SK-N-SH (cell line): ENCODE data around the gene C18orf63. TPM values are rescaled to one million over a fixed set of nuclear protein-coding genes. Genes with fewer than 3 reads are reported as not detected.

Source experiments
- CTCF ChIA-PET: fragments of 300-600, 350-600 bp; formaldehyde crosslinking; extraction: SDS; loops from one replicate; lab custom pipeline; 2021; lab: Yijun Ruan, JAX
- POLR2A ChIA-PET: fragments of 350-600 bp; sonication (Branson Sonifier 250); formaldehyde crosslinking; extraction: SDS; loops from one replicate; lab custom pipeline; 2020; ENCODE audit warnings: antibody characterized with exemption, inconsistent platforms; lab: Yijun Ruan, JAX
- DNase-seq: peaks from one replicate; pipeline ENCODE4 v3.0.0; 2012
- H2AFZ ChIP-seq: fragments of 200-600 bp; sonication (generic); 2 replicates; pipeline ENCODE4 v1.8.1; 2016; ENCODE audit warnings: antibody characterized with exemption, mild to moderate bottlenecking, low read depth
- H3F3A ChIP-seq: fragments of 200-600 bp; sonication (generic); replicated peaks from 2 replicates; pipeline ENCODE3; 2016; ENCODE audit warnings: antibody characterized with exemption, mild to moderate bottlenecking; ENCODE audit not compliant: insufficient read depth
- H3K27ac ChIP-seq, 2 experiments: fragments of 200-500 bp in 1 of 2; fragments of 200-600 bp in 1 of 2; sonication (Bioruptor generic) in 1 of 2; sonication (generic), shearing (Covaris generic) in 1 of 2; 2 replicates each; pipeline versions ENCODE4 v1.5.1 to v1.6.1; 2014 to 2016; ENCODE audit warnings: low read depth in 2 of 2, inconsistent platforms in 1 of 2, low read length in 1 of 2, mild to moderate bottlenecking in 1 of 2, mixed read lengths in 1 of 2
- H3K27me3 ChIP-seq: fragments of 200-600 bp; sonication (generic), shearing (Covaris generic); 2 replicates; pipeline ENCODE4 v1.6.1; 2016; ENCODE audit warnings: mixed run types; ENCODE audit not compliant: insufficient read depth
- H3K36me3 ChIP-seq, 2 experiments: fragments of 200-500 bp in 1 of 2; fragments of 200-600 bp in 1 of 2; sonication (Bioruptor generic) in 1 of 2; sonication (generic) in 1 of 2; replicated peaks in 1 of 2; 2 replicates each; pipeline versions ENCODE3 to v1.5.1; 2014 to 2016; ENCODE audit warnings: low read length in 1 of 2, mild to moderate bottlenecking in 1 of 2; ENCODE audit not compliant: insufficient read depth in 2 of 2, control insufficient read depth in 1 of 2
- H3K4me1 ChIP-seq, 2 experiments: fragments of 200-500 bp in 1 of 2; fragments of 200-600 bp in 1 of 2; sonication (Bioruptor generic) in 1 of 2; sonication (generic), shearing (Covaris generic) in 1 of 2; 2 replicates each; pipeline versions ENCODE4 v1.5.1 to v1.6.1; 2014 to 2016; ENCODE audit warnings: low read depth in 1 of 2, low read length in 1 of 2, mixed run types in 1 of 2; ENCODE audit not compliant: insufficient read depth in 2 of 2, control insufficient read depth in 1 of 2
- H3K4me2 ChIP-seq: fragments of 200-600 bp; sonication (generic), shearing (Covaris generic); 2 replicates; pipeline ENCODE4 v1.6.1; 2017; ENCODE audit warnings: mixed run types
- H3K4me3 ChIP-seq, 2 experiments: fragments of 200-500 bp in 1 of 2; fragments of 200-600 bp in 1 of 2; sonication (Bioruptor generic) in 1 of 2; sonication (generic), shearing (Covaris generic) in 1 of 2; 2 replicates each; pipeline versions ENCODE4 v1.5.1 to v1.8.1; 2014 to 2016; ENCODE audit warnings: low read depth in 2 of 2, inconsistent platforms in 1 of 2, low read length in 1 of 2, mild to moderate bottlenecking in 1 of 2, mixed read lengths in 1 of 2, moderate library complexity in 1 of 2
- H3K79me2 ChIP-seq: fragments of 200-600 bp; sonication (generic); 2 replicates; pipeline ENCODE4 v1.8.1; 2017; ENCODE audit warnings: mild to moderate bottlenecking; ENCODE audit not compliant: insufficient read depth
- H3K9ac ChIP-seq: fragments of 200-600 bp; sonication (generic); 2 replicates; pipeline ENCODE4 v1.6.1; 2017; ENCODE audit warnings: mixed run types
- H3K9me2 ChIP-seq: fragments of 200-600 bp; sonication (generic); 2 replicates; pipeline ENCODE4 v1.6.1; 2017; ENCODE audit warnings: mixed run types
- H3K9me3 ChIP-seq: fragments of 200-600 bp; sonication (generic); 2 replicates; pipeline ENCODE4 v1.6.1; 2017; ENCODE audit warnings: mixed run types, mild to moderate bottlenecking, moderate library complexity
- H4K20me1 ChIP-seq: fragments of 200-600 bp; sonication (generic); 2 replicates; pipeline ENCODE4 v1.6.1; 2017; ENCODE audit warnings: mild to moderate bottlenecking, mixed run types; ENCODE audit not compliant: insufficient read depth
- CHD2 ChIP-seq: fragments of 150-350 bp; IDR thresholded peaks from 2 replicates; pipeline ENCODE4 v1.6.1; 2018; ENCODE audit warnings: low read length; ENCODE audit not compliant: partially characterized antibody
- EP300 ChIP-seq, 2 experiments: IDR thresholded peaks; 2 replicates each; pipeline versions ENCODE4 v1.4.0 to v1.6.1; 2012; ENCODE audit warnings: borderline replicate concordance in 1 of 2, low read depth in 1 of 2, low read length in 1 of 2
- NFIC ChIP-seq: IDR thresholded peaks from 2 replicates; pipeline ENCODE4 v1.4.0; 2012; ENCODE audit warnings: borderline replicate concordance
- POLR2AphosphoS5 ChIP-seq: IDR thresholded peaks from 2 replicates; pipeline ENCODE4 v1.6.1; 2012; ENCODE audit warnings: low read depth, low read length
- RAD21 ChIP-seq: IDR thresholded peaks from 2 replicates; pipeline ENCODE4 v1.6.1; 2012; ENCODE audit warnings: mild to moderate bottlenecking, low read length
- RCOR1 ChIP-seq: fragments of 150-350 bp; IDR thresholded peaks from 2 replicates; pipeline ENCODE4 v1.6.1; 2017; ENCODE audit warnings: antibody characterized with exemption, low read length
- RFX5 ChIP-seq: IDR thresholded peaks from 2 replicates; pipeline ENCODE4 v1.6.1; 2012; ENCODE audit warnings: mild to moderate bottlenecking, improper control_type of control experiment, low read length
- RXRA ChIP-seq: IDR thresholded peaks from 2 replicates; pipeline ENCODE4 v1.4.0; 2012; ENCODE audit warnings: low read depth, mild to moderate bottlenecking, borderline replicate concordance
- SIN3A ChIP-seq: IDR thresholded peaks from 2 replicates; pipeline ENCODE4 v1.6.1; 2012; ENCODE audit warnings: low read depth, mild to moderate bottlenecking, low read length, moderate library complexity, borderline replicate concordance
- SMC3 ChIP-seq: IDR thresholded peaks from 2 replicates; pipeline ENCODE4 v1.6.1; 2012; ENCODE audit warnings: low read depth, low read length, improper control_type of control experiment
- TAF1 ChIP-seq: IDR thresholded peaks from 2 replicates; pipeline ENCODE4 v1.6.1; 2012; ENCODE audit warnings: low read depth, mild to moderate bottlenecking, low read length, moderate library complexity, borderline replicate concordance
- TCF12 ChIP-seq: IDR thresholded peaks from 2 replicates; pipeline ENCODE4 v1.4.0; 2012
- TEAD4 ChIP-seq: IDR thresholded peaks from 2 replicates; pipeline ENCODE4 v1.4.0; 2012; ENCODE audit warnings: mild to moderate bottlenecking, borderline replicate concordance; ENCODE audit not compliant: insufficient read depth
- WGBS: methylation state at CpG from one replicate; pipeline ENCODE4 v1.1.6; 2017; ENCODE audit warnings: low lambda C conversion rate; 5-methylcytosine and 5-hydroxymethylcytosine counted together
- polyA plus RNA-seq, 3 experiments: library from polyadenylated mRNA; depleted of rRNA; stranded (reverse); fragments of >200 nt; gene quantifications; 2 replicates each; pipeline ENCODE4 v1.2.3, GENCODE V29; 2012
- TF ChIP-seq, protein P1 (sequence below): IDR thresholded peaks from 2 replicates; pipeline ENCODE4 v1.4.0; 2012; ENCODE audit warnings: low read depth
- TF ChIP-seq, protein P2 (sequence below): IDR thresholded peaks from 2 replicates; pipeline ENCODE4 v1.6.1; 2012; ENCODE audit warnings: mild to moderate bottlenecking, low read depth, low read length, moderate library complexity
- TF ChIP-seq, protein P3 (sequence below): IDR thresholded peaks from 2 replicates; pipeline ENCODE4 v1.4.0; 2012; ENCODE audit warnings: low read depth, borderline replicate concordance
- TF ChIP-seq, protein P4 (sequence below): IDR thresholded peaks from 2 replicates; pipeline ENCODE4; 2012

Gene C18orf63
- polyA plus RNA-seq, 1 of the 3 experiments (the other 2 are of a cell fraction) = not detected

DNA sequence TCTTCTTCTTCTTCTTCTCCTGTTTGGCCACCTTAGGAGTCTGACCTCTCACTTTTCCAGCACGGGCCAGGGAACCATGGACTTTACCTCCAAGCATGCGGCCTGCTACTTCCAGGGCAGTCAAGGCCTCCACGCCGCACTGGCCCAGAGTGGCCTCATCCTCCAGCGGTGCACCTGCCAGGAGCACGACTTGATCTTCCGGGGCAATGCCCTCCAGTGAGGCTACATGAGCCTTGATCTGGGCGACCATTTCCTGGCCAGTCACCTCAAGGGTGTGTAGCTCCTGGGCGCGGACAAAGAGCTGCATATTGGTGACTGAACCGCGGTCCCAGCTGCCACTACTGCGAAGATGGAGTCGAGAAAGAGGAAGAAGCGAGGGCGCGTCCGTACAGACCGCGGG, 74.4 kb downstream of the C18orf63 start:
- Histone ChIP-seq H3K27me3 (peaks cover 15% of the 10 kb centered on the region; the same call in 1 of the 2 replicates), H3K79me2 (no peaks in the 10 kb centered on the region), H3K9ac (no peak overlapping the region), H3K4me3 (no peak overlapping the region), H2AFZ (no peak overlapping the region), H3K27ac (no peak overlapping the region), H3F3A (no peaks in the 10 kb centered on the region), H3K4me2 (no peak overlapping the region), H3K4me1 (no peaks in the 10 kb centered on the region), H4K20me1 (no peaks in the 10 kb centered on the region), H3K9me2 (no peaks in the 10 kb centered on the region), H3K36me3 (no peaks in the 10 kb centered on the region), H3K9me3 (no peaks in the 10 kb centered on the region)
- 42% methylated on average over 19 of the region's 20 CpGs for WGBS
- no peak for TF ChIP-seq RCOR1
- TF ChIP-seq RFX5 = no peak
- TF ChIP-seq, protein P1, sequence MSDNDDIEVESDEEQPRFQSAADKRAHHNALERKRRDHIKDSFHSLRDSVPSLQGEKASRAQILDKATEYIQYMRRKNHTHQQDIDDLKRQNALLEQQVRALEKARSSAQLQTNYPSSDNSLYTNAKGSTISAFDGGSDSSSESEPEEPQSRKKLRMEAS = no peak
- TF ChIP-seq EP300 (IDR thresholded peaks at IDR 0.05; ENCODE audit: borderline replicate concordance in 1 of 2, low read depth in 1 of 2, low read length in 1 of 2) = no peak
- no peak for TF ChIP-seq CHD2
- TF ChIP-seq NFIC = no peak
- no peak for TF ChIP-seq TEAD4
- TF ChIP-seq TAF1 = no peak
- TF ChIP-seq SMC3 = no peak
- TF ChIP-seq SIN3A = no peak
- TF ChIP-seq, protein P2, sequence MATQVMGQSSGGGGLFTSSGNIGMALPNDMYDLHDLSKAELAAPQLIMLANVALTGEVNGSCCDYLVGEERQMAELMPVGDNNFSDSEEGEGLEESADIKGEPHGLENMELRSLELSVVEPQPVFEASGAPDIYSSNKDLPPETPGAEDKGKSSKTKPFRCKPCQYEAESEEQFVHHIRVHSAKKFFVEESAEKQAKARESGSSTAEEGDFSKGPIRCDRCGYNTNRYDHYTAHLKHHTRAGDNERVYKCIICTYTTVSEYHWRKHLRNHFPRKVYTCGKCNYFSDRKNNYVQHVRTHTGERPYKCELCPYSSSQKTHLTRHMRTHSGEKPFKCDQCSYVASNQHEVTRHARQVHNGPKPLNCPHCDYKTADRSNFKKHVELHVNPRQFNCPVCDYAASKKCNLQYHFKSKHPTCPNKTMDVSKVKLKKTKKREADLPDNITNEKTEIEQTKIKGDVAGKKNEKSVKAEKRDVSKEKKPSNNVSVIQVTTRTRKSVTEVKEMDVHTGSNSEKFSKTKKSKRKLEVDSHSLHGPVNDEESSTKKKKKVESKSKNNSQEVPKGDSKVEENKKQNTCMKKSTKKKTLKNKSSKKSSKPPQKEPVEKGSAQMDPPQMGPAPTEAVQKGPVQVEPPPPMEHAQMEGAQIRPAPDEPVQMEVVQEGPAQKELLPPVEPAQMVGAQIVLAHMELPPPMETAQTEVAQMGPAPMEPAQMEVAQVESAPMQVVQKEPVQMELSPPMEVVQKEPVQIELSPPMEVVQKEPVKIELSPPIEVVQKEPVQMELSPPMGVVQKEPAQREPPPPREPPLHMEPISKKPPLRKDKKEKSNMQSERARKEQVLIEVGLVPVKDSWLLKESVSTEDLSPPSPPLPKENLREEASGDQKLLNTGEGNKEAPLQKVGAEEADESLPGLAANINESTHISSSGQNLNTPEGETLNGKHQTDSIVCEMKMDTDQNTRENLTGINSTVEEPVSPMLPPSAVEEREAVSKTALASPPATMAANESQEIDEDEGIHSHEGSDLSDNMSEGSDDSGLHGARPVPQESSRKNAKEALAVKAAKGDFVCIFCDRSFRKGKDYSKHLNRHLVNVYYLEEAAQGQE = no peak
- no peak for TF ChIP-seq POLR2AphosphoS5
- no peak for TF ChIP-seq RAD21
- TF ChIP-seq TCF12 = no peak
- TF ChIP-seq, protein P3, sequence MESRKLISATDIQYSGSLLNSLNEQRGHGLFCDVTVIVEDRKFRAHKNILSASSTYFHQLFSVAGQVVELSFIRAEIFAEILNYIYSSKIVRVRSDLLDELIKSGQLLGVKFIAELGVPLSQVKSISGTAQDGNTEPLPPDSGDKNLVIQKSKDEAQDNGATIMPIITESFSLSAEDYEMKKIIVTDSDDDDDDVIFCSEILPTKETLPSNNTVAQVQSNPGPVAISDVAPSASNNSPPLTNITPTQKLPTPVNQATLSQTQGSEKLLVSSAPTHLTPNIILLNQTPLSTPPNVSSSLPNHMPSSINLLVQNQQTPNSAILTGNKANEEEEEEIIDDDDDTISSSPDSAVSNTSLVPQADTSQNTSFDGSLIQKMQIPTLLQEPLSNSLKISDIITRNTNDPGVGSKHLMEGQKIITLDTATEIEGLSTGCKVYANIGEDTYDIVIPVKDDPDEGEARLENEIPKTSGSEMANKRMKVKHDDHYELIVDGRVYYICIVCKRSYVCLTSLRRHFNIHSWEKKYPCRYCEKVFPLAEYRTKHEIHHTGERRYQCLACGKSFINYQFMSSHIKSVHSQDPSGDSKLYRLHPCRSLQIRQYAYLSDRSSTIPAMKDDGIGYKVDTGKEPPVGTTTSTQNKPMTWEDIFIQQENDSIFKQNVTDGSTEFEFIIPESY = no peak
- no peak for TF ChIP-seq RXRA
- TF ChIP-seq, protein P4, sequence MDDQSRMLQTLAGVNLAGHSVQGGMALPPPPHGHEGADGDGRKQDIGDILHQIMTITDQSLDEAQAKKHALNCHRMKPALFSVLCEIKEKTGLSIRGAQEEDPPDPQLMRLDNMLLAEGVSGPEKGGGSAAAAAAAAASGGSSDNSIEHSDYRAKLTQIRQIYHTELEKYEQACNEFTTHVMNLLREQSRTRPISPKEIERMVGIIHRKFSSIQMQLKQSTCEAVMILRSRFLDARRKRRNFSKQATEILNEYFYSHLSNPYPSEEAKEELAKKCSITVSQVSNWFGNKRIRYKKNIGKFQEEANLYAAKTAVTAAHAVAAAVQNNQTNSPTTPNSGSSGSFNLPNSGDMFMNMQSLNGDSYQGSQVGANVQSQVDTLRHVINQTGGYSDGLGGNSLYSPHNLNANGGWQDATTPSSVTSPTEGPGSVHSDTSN = no peak
- DNase-seq = no peak
- ChIA-PET CTCF (no interaction called here), POLR2A (no interaction called here)
